ENCODE data around the gene IGF1.

DNA sequence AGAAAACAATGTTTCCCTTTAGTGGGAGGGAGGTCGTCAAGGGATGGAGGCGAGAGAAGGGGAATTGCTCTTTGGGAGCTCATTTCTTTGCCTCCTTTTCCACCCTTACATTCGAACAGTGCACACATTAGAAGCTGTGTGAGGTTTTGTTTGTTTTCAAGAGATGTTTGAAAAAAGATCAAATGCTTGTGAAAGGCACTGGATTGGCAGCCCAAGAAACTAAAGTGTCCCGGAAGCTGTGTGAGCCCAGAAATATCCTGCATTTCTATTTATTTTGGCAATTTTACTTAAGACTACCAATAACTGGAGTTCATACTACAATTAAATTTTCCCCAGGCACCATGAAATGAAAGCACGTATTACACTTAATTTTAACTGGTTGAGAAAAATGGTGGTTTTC is 67.0 kb downstream of the IGF1 start:
- TF ChIP-seq, protein P1, sequence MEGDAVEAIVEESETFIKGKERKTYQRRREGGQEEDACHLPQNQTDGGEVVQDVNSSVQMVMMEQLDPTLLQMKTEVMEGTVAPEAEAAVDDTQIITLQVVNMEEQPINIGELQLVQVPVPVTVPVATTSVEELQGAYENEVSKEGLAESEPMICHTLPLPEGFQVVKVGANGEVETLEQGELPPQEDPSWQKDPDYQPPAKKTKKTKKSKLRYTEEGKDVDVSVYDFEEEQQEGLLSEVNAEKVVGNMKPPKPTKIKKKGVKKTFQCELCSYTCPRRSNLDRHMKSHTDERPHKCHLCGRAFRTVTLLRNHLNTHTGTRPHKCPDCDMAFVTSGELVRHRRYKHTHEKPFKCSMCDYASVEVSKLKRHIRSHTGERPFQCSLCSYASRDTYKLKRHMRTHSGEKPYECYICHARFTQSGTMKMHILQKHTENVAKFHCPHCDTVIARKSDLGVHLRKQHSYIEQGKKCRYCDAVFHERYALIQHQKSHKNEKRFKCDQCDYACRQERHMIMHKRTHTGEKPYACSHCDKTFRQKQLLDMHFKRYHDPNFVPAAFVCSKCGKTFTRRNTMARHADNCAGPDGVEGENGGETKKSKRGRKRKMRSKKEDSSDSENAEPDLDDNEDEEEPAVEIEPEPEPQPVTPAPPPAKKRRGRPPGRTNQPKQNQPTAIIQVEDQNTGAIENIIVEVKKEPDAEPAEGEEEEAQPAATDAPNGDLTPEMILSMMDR (IDR thresholded peaks at IDR 0.05) = no peak
- no peak for TF ChIP-seq POLR2A (IDR thresholded peaks at IDR 0.05)
